DMS53 treated with DMSO at 0.1 percent for 48 hours (cell line): Measurements from ENCODE around the gene BMAL2.

Experiments
- DNase-seq: peaks from one replicate; lab custom pipeline; 2025; ENCODE audit not compliant: unreplicated experiment; lab: John Stamatoyannopoulos, UW

The BMAL2 gene

GRCh38 chr12:27332714-27333402 is at the start of gene BMAL2:
TSS of gene BMAL2 (plus strand) at chr12:27332836. CDS start at chr12:27333073, 237 bp downstream.
- DNase-seq: peak; percentile 47

DNA sequence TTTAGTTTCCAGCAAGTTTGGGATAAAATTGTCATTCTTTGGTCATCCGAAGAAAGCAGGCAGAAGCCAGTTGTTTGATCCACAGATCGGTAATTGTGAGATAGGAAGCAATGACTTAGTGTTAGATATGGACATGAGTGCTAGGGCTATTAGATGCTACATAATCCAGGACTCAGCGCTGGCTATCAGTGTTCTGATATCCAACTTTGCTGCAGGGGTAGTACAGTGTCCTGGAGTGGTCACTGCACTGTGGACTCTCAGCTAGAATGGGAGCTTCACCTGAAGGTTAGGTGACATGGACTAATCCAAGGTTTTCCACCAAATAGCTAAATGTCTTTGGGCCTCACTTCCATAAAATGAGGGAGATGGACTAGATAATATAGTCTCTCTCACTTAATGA is 48.6 kb upstream of the BMAL2 start:
- DNase-seq: no peak

- no peak for DNase-seq
These were observed 47.9 kb upstream of the BMAL2 start for GRCh38 chr12:27284751-27285150.

DNA sequence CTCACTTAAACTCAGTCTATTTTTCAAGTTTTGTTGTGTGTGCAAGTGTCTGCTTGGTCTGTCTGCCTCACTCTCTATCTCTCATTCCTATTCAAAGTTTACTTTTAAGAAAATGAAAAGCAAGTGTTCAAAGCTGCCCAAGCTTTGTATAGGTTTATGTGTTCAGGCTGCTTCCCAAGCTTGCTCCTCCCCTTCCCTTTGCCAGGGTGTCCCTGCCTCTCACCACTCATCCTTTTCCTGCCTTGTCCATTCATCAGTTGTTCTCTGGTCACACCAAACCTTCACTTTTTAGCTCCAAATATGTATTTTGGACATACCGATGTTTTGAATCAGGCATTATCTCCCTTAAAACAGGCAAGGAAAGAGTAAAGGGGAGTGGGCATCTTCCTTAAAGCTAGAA is 47.2 kb upstream of the BMAL2 start:
- DNase-seq: no peak

GRCh38 chr12:27289414-27289813 is 43.2 kb upstream of the BMAL2 start:
- DNase-seq: no peak

DNA sequence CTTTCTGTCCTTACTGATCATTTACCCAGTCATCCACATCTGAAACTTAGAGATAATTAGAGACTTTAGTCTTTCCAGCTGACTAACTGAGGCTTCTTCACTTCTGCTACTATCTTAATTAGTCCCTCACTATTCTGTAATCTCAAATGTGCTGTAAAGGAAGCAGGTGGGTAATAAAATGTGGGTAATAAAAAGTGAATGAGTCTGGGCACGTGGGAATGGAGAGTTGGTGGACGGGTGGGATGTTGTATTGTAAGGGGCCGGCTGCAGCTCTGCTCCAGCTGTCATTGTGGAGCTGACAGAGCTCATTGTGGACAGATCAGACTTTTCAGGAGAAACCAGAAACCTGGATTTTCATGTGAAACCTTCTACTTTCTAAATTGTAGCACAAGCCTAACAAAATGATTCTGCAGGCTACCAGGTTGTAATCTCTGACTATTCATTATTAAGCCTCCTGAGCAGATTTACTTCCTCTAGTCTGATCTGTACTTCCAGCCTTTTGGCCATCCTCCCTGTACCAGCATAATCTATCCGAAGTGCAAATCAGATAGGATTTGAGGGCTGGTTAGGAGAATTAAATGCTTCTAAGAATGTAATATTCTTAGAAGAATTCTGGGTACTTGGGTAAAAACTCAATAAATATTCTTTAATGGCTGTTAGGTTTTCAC is 42.0 kb upstream of the BMAL2 start:
- no peak for DNase-seq

GRCh38 chr12:27291862-27292261 is 40.8 kb upstream of the BMAL2 start:
- no peak for DNase-seq

DNA sequence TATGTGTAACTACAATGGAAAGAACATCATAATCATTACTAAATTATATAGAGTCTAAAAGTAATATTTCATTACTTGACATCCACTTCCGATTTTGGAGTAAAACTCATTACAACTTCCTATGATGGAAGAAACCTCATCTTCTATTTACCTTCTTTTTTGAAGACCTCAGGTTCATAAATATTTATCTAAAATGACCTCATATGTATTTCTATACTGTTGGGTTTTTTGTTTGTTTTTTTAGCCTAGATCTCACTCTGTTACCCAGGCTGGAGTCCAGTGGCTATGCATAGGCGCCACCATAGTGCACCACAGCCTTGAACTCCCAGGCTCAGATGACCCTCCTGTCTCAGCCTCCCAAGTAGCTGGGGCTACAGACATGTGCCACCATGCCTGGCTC is 39.9 kb upstream of the BMAL2 start:
- DNase-seq: peak; percentile 28

- no peak for DNase-seq
These were observed 39.2 kb upstream of the BMAL2 start for GRCh38 chr12:27293463-27293862.

GRCh38 chr12:27296674-27297073 is 36.0 kb upstream of the BMAL2 start:
- DNase-seq: no peak

DNA sequence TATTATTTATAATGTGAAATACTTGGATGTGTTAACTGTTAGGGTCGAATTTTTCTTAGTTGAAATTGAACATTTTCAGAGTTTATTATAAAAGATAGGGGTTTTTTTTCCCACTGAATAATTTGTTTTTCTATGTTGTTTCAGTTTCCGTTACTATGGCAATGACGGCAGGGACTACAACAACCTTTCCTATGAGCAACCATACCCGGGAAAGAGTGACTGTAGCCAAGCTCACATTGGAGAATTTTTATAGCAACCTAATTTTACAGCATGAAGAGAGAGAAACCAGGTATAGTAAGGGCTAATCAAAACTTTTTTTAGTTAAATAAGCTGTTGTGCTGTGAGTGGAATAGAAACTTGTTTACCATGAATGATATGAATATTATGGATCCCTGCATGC is 35.1 kb upstream of the BMAL2 start:
- DNase-seq: no peak

DNA sequence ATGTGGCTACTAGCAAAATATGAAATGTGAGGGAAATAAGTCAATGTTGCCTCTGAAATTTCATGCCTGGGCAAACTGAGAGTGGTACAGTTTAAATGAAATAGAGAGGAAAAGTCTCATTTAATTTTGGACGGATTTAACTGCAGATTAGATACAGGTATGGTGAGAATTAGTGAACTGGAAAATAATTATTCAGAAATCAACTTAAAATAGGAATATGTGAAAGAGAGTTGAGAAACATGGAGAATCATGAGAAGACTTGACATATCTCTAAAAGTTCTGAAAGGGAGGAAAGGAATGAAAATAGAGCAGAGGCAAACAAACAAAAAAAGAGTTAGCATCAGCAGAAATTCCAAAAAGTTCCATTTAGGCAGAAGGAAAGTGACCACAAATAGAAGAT is 33.5 kb upstream of the BMAL2 start:
- DNase-seq: no peak

DNA sequence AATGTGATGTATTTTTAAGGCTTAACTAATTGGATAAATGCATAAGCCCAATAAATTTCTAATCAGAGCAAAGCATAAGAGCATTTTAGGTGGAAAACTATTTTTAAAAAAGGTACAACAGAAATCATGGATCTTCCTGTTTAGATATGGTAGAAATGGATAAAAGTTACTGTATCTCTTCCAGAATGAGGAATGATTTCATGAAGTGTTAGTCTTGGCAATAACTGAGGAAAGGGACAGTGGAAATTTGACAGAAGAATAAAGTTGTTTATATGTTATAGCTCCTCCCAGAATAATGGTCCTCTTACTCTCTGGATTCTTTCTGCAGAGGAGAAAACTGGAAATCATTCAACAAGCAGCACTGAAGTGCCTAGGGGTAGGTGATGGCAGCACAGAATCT is 32.4 kb upstream of the BMAL2 start:
- DNase-seq: no peak

- peak; percentile 94 for DNase-seq
These were observed 29.2 kb upstream of the BMAL2 start for GRCh38 chr12:27303139-27304111.

GRCh38 chr12:27304856-27305255 is 27.8 kb upstream of the BMAL2 start:
- no peak for DNase-seq

DNA sequence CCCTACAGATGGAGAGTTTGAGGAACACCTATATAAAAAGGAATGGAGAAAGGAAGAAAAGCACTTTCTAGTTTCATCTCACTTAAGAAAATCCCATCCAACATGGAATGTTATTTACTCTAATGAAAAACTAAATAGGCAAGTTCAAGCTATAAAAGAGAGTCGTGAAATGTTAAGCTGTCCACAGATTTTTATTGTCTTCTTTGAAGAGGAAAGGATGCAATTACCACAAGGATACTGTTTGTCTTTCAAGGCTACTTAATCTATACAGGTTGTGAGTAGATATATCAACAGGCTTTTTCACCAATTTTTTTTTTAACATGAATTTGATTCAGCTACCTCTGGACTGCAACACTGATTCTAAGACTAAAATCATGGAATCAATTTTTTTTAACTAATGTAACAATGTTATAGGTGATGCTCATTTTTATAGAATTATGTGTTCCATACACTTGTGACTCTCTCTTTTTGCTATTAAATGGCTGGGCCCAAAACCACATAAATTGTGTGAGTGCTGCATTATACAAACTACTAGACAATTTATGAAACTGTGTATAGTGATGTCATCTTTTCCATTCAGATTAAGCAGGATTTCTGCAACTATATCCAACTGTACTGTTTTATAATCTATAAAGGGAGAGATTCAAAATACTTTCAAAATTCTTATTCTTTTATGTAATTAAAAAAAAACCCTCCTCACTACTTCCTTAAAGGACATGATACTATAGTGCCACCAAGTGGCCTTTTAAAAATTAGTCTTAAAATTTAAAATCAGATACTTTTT is 26.8 kb upstream of the BMAL2 start:
- DNase-seq: peak; percentile 81

GRCh38 chr12:27309293-27309994 is 23.2 kb upstream of the BMAL2 start:
- DNase-seq: no peak

DNA sequence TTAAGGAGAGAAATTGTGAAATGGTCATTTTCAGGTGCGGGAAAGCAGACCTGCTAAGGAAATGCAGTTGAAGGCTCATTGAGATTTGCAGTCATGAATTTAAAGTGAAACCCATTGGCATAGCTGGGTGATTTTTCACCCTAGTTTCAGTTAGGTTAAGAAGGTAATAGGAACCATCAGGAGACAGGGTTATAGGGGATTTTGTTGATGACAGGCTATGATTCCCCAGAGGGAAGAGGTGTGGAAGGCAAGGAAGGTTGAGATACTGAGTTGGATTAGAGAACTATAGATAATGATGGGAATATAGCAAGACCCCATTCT is 22.7 kb upstream of the BMAL2 start:
- no peak for DNase-seq

- peak; percentile 66 for DNase-seq
These were observed 15.7 kb upstream of the BMAL2 start for GRCh38 chr12:27316947-27317346.

DNA sequence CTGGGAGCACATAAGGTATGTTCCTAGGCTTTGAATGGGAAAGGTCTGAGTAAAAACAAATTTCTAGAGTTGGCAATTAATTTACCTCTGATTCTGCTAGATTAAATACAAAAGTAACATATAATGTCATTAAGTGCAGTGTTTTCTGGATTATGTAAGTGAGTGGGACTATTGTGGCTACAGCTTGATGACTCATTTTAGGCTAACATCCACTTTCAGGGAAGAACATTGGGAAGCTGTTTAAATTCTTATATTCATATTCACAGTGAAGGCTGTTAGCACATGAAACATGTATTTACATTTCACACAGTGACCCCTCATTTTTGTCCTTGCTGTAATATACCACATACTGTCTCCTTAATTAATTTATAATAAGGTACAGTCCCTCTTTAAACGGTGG is 13.2 kb upstream of the BMAL2 start:
- DNase-seq: no peak
